Caco-2 (cell line): Measurements from ENCODE around the gene KMO. TPM values are rescaled to one million over a fixed set of nuclear protein-coding genes. Genes with fewer than 3 reads are reported as not detected.

Source experiments
- BruUV-seq: library from RNA; stranded (reverse); fragments of 400-500 nt; replicated peaks from 2 replicates; lab custom pipeline; 2021; lab: Mats Ljungman, UMichigan
- CTCF ChIA-PET: fragments of 300-600 bp; sonication (Branson Sonifier 250); formaldehyde crosslinking; loops from one replicate; lab custom pipeline; 2022; ENCODE audit warnings: antibody characterized with exemption; lab: Charles Lee
- POLR2A ChIA-PET: fragments of 300-600 bp; sonication (Branson Sonifier 250); formaldehyde crosslinking; loops from one replicate; lab custom pipeline; 2022; ENCODE audit warnings: antibody characterized with exemption; lab: Charles Lee
- DNase-seq, 2 experiments: peaks; one replicate each; pipeline versions ENCODE4 v3.0.0 to v3.0.0-alpha.2; 2020 to 2022
- H3K27me3 ChIP-seq: replicated peaks from 2 replicates; pipeline ENCODE4 v1.6.0; 2011; ENCODE audit warnings: low read length; ENCODE audit not compliant: control insufficient read depth, insufficient read depth
- H3K36me3 ChIP-seq: 2 replicates; pipeline ENCODE4 v1.5.1; 2011; ENCODE audit warnings: low read length; ENCODE audit not compliant: control insufficient read depth, insufficient read depth
- H3K4me1 ChIP-seq: fragments of 250-450 bp; sonication (Bioruptor Pico); 2 replicates; pipeline ENCODE4 v1.5.1; 2020; ENCODE audit warnings: mild to moderate bottlenecking
- H3K4me3 ChIP-seq: 2 replicates; pipeline ENCODE4 v1.5.1; 2011; ENCODE audit warnings: low read depth, mild to moderate bottlenecking, control low read depth, low read length
- H3K9me3 ChIP-seq: fragments of 250-450 bp; sonication (Bioruptor Pico); 2 replicates; pipeline ENCODE4 v1.5.1; 2020; ENCODE audit warnings: mild to moderate bottlenecking, moderate library complexity
- H3K27ac Mint-ChIP-seq: one replicate; pipeline ENCODE4 v1.8.0; 2022; ENCODE audit warnings: mixed read lengths; ENCODE audit not compliant: unreplicated experiment
- H3K27me3 Mint-ChIP-seq: one replicate; pipeline ENCODE4 v1.8.0; 2022; ENCODE audit warnings: mixed read lengths; ENCODE audit not compliant: insufficient read depth, unreplicated experiment
- H3K36me3 Mint-ChIP-seq: one replicate; pipeline ENCODE4 v1.8.0; 2022; ENCODE audit warnings: mild to moderate bottlenecking, mixed read lengths; ENCODE audit not compliant: insufficient read depth, unreplicated experiment
- H3K4me1 Mint-ChIP-seq: one replicate; pipeline ENCODE4 v1.8.0; 2022; ENCODE audit warnings: low read depth, mixed read lengths; ENCODE audit not compliant: unreplicated experiment
- H3K4me3 Mint-ChIP-seq: one replicate; pipeline ENCODE4 v1.8.0; 2022; ENCODE audit warnings: mild to moderate bottlenecking, moderate library complexity, mixed read lengths; ENCODE audit not compliant: unreplicated experiment
- H3K9me3 Mint-ChIP-seq: one replicate; pipeline ENCODE4 v1.8.0; 2022; ENCODE audit warnings: mixed read lengths; ENCODE audit not compliant: unreplicated experiment
- CTCF ChIP-seq, 2 experiments: fragments of 200-600 bp in 1 of 2; IDR thresholded peaks; 1 replicate in 1 of 2; 2 replicates in 1 of 2; pipeline versions ENCODE4 v1.5.1 to v1.8.0; 2011 to 2022; ENCODE audit warnings: antibody characterized with exemption in 1 of 2, control low read depth in 1 of 2, inconsistent platforms in 1 of 2, low read depth in 1 of 2, low read length in 1 of 2, mild to moderate bottlenecking in 1 of 2, moderate library complexity in 1 of 2; ENCODE audit not compliant: insufficient read depth in 1 of 2, severe bottlenecking in 1 of 2, unreplicated experiment in 1 of 2
- intact Hi-C: fragments of 100-400 bp; cut with micrococcal nuclease; formaldehyde crosslinking; loops from one replicate; pipeline ENCODE4 v1.10.0; 2022; ENCODE audit not compliant: unreplicated experiment
- total RNA-seq: library from RNA; stranded (reverse); gene quantifications from 2 replicates; pipeline ENCODE4 v1.2.3, GENCODE V29; 2022

KMO gene
- total RNA-seq, 1 experiment from 2014 or later, result not detected

DNA sequence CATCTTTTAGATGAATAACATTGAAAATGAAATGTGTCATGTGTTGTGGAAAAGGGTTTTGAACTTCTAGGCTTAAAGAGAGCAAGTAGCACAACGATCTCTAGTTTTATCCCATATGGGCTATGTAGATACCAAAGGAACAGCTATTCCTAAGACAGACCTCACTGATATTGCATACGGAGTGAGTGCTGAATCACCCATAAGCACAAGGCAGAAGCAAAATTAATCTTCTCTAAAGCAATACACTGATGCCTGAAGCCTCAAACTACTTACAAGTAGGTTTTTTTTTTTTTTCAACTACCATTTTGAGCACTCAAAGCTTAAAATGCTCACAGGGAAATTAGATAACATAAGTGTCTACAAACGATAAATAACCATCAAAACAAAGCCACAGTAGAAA is 5.0 kb upstream of the KMO start:
- Histone ChIP-seq H3K9me3 (no peaks in the 10 kb centered on the region), H3K4me1 (no peaks in the 10 kb centered on the region), H3K27me3 (no peaks in the 10 kb centered on the region), H3K4me3 (no peak overlapping the region), H3K36me3 (no peaks in the 10 kb centered on the region)
- Mint-ChIP-seq H3K36me3 (peaks cover 6% of the 10 kb centered on the region), H3K27me3 (peaks cover 23% of the 10 kb centered on the region), H3K9me3 (no peaks in the 10 kb centered on the region), H3K4me3 (no peak overlapping the region), H3K27ac (no peak overlapping the region), H3K4me1 (peaks cover 13% of the 10 kb centered on the region)
- ChIA-PET CTCF (no interaction called here), POLR2A (no interaction called here)
- no peak for TF ChIP-seq CTCF (IDR thresholded peaks at IDR 0.05; ENCODE audit: insufficient read depth in 1 of 2, low read depth in 1 of 2, low read length in 1 of 2, severe bottlenecking in 1 of 2, unreplicated experiment in 1 of 2)
- BruUV-seq, result no TSS peak
- no peak for DNase-seq
- intact Hi-C loops, result no loop called here

- no peaks in the 10 kb centered on the region for H3K36me3 ChIP-seq
- intact Hi-C loops, result loop anchor here (1.0 kb wide), 4 partner anchors 80 to 486 kb away; no protein-coding TSS in a partner anchor
- ChIA-PET POLR2A (no interaction called here), CTCF (no interaction called here)
- peak in 1 of 2 experiments; percentile 36 for DNase-seq
- H3K4me1 Mint-ChIP-seq, result peaks cover 13% of the 10 kb centered on the region
- peaks cover 13% of the 10 kb centered on the region for H3K27me3 Mint-ChIP-seq
- BruUV-seq, result no TSS peak
- no peaks in the 10 kb centered on the region for H3K9me3 ChIP-seq
- H3K27me3 ChIP-seq, result no peaks in the 10 kb centered on the region
- peak overlapping the region; percentile 31 for H3K27ac Mint-ChIP-seq
- H3K4me3 ChIP-seq, result peak overlapping the region; percentile 41
- peak; percentile 26 to 49 for TF ChIP-seq CTCF (IDR thresholded peaks at IDR 0.05; ENCODE audit: insufficient read depth in 1 of 2, low read depth in 1 of 2, low read length in 1 of 2, severe bottlenecking in 1 of 2, unreplicated experiment in 1 of 2)
- H3K4me1 ChIP-seq, result no peaks in the 10 kb centered on the region
- no peaks in the 10 kb centered on the region for H3K9me3 Mint-ChIP-seq
- peaks cover 6% of the 10 kb centered on the region for H3K36me3 Mint-ChIP-seq
- H3K4me3 Mint-ChIP-seq, result peak overlapping the region; percentile 86
Observed at GRCh38 chr1:241531195-241532161, 700 bp upstream of the KMO start.

GRCh38 chr1:241532864-241533263 is 686 bp downstream of the KMO start:
- Histone ChIP-seq H3K9me3 (no peaks in the 10 kb centered on the region), H3K4me3 (no peak overlapping the region), H3K4me1 (no peaks in the 10 kb centered on the region), H3K27me3 (no peaks in the 10 kb centered on the region), H3K36me3 (no peaks in the 10 kb centered on the region)
- BruUV-seq, result no TSS peak
- Mint-ChIP-seq H3K27me3 (peaks cover 13% of the 10 kb centered on the region), H3K36me3 (peaks cover 6% of the 10 kb centered on the region), H3K9me3 (no peaks in the 10 kb centered on the region), H3K4me3 (no peak overlapping the region), H3K4me1 (peaks cover 13% of the 10 kb centered on the region), H3K27ac (no peak overlapping the region)
- ChIA-PET POLR2A (no interaction called here), CTCF (no interaction called here)
- no peak for DNase-seq
- TF ChIP-seq CTCF (IDR thresholded peaks at IDR 0.05; ENCODE audit: insufficient read depth in 1 of 2, low read depth in 1 of 2, low read length in 1 of 2, severe bottlenecking in 1 of 2, unreplicated experiment in 1 of 2), result no peak
- intact Hi-C loops, result no loop called here
